GM19452 (cell line): ENCODE results near the gene UGT1A4.

Experiments
- ATAC-seq: cut with Tn5 transposase; IDR thresholded peaks from one replicate; pipeline ENCODE4 v1.9.1; 2021; ENCODE audit not compliant: unreplicated experiment

Gene UGT1A4

DNA sequence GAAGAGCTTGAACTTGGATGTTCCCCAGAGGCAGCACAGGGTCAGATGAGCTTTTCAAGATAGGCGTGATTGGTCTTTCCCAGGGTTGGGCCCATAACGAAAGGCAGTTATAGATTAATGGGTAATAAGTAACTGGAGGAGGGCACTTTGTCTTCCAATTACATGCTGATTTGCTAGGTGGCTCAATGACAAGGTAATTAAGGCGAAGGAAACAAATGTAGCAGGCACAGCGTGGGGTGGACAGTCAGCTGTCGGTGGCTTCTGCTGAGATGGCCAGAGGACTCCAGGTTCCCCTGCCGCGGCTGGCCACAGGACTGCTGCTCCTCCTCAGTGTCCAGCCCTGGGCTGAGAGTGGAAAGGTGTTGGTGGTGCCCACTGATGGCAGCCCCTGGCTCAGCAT is at the start of gene UGT1A4:
Gene UGT1A4, plus strand, starts transcription at position 185 of the 400 bp plus-strand sequence. Its CDS starts 85 bp downstream, at position 270.
- no peak for ATAC-seq

DNA sequence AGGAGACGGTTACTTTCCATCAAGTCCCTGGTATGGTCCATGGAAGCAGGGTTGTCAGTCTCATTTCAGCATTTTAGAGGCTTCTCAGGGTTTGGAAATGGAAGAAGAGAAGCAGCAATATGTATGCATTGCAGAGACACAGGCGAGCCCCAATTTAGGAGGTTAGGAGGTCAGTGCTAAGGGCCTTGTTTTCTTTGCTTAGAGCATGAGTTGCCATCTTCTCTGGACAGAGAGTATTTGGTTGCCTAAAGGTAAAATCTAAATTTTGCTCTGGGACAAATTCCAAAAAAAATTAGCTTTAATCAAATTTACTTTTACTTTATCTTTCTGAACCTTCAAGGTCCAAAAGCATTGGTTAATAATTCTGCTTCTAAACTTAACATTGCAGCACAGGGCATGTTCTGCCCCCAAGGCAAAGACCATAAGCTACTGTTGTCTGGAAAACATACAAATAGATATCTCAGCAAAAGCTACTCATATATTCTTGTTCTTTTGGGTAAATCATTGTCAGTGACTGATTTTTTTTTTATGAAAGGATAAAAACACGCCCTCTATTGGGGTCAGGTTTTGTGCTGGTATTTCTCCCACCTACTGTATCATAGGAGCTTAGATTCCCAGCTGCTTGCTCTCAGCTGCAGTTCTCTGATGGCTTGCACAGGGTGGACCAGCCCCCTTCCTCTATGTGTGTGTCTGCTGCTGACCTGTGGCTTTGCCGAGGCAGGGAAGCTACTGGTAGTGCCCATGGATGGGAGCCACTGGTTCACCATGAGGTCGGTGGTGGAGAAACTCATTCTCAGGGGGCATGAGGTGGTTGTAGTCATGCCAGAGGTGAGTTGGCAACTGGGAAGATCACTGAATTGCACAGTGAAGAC is 47.0 kb upstream of the UGT1A4 start, which contains the start of gene UGT1A9:
Gene UGT1A9, plus strand, starts transcription at position 609 of the 872 bp plus-strand sequence. Its CDS starts 37 bp downstream, at position 646.
- ATAC-seq: no peak

DNA sequence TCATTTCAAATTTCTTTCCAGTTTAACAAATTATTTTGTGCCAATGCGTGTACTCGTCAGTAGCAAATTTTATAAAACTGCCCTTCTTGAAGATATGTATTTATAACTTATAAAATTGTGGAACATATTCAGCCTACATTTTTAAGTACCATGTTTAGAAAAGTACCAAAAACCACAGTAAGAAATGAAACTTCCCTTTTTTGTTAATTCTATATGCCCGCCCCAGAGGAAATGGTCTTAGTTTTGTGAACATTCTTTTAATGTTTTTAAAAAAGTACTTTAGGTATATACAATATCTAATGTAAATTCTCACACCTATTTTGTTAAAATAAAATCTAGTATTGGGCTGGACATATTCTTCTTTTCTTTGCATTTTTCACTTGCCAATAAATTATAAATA is 45.6 kb upstream of the UGT1A4 start:
- ATAC-seq: no peak

DNA sequence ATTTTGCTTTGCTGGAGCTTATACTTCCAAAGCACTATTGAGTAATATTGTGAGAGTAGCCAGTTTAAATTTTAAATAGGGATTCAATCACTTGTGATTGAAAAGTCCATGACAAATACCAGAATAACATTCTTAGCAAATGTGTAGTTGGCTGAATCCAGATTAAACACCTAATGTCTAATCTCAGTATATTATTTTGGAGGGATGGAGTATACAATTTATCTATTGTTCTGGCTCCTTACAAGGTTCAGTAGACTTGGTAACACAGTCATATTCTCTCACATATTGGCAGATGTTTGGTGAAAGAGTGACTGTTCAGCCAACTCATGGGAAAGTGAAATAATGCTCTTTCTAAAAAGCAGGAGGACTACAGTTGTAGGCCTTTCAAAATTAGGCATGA is 44.6 kb upstream of the UGT1A4 start:
- no peak for ATAC-seq

DNA sequence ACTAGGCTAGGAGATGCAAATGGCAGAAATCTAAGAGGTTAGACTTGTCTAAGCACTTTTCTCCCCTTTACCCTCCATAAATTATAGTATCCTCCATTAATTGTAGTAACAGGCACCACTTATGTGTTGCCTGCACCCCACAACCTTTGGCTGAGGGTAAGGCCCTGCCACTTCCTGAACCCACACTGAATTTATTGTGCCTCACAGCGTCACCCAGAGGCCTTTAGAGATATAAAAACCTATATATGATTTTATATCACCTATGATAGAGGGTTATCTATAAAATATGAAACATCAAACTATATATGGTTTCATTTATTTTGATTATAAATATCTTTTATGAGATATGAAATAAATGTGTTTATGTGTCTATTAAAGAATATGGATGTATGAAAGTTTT is 44.2 kb upstream of the UGT1A4 start:
- no peak for ATAC-seq

DNA sequence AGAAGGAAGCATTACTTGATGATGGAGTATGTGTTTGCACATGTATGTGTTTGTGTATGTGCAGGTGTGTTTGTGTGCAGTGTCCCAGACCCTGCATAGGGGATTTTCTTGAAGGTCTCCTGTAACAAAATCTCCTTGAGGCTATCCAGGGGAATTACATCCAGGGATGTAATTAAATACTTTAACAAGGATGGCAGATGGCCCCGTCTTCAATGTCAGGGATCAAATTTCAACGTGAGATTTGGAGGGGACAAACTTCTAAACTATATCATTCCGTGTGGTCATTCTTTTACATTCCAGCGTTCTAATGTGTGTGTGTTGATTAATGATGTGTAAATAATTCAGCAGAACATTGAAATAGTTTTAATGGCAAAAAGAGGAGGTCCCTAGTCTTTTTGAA is 43.5 kb upstream of the UGT1A4 start:
- no peak for ATAC-seq

DNA sequence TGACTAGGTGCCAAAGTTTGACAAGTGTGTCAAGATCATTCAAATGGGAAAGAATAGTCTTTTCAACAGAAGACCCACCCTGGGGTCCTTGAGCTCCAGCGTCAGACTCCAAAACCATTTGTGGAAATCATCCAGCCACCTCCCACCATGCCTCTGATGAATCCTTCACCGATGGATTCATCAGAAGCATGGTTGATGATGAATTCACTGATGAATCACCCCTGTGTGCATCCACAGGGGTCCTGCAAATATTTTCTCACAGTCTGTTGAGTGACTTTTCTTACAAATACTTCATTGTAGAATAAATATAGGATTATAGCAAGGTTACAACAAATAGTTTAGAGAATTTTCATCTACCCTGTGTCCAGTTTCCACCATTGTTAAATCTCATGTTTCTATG is 42.5 kb upstream of the UGT1A4 start:
- no peak for ATAC-seq

DNA sequence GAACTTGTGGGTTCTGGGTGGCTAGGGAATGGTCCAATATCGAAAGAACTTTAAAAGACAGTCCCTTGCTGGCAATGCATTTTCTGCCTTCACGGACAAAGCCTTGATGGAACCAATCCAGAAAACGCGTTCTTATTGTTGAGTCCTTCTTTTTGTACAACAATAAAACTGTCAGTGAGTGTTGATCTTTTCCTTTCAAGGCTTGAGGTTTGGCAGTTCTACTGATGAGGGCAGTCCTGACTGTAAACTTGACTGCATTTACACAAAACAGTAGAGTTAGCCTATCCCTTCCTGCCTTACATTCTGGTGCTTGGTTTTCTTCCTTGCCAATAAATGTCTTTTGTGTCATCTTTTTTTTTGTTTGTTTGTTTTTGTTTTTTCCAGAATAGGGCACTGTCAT is 39.3 kb upstream of the UGT1A4 start:
- ATAC-seq: no peak

DNA sequence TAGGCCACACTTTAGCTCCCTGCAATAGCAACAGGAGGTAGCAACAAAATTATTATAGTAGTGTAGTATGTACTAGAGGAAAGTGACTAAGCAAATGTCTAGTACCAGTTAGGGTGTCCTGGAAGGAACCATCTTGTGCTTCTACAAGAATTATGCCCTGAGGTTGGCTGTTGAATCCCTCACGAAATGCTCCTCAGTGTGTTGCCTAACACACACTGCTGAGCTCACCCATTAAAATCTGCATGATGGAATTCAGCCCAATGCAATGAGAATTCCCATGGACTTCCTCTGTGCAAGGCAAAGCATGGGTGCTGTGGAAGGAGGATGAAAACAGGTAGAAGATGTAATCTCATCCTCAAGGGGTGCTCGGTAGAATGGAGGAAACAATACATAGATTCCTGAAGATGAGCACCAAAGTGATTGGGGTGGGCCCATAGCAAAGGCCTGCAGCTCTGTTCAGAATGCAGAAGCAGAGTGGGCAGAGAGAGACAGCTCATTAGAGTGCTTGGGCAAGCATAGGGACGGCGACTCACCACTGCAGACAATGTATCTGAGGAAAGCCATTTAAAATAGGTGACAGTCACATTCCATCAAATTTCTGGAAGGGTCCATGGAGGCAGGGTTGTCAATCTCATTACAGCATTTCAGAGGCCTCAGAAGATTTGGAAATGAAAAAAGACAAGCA is 38.0 kb upstream of the UGT1A4 start:
- ATAC-seq: no peak

DNA sequence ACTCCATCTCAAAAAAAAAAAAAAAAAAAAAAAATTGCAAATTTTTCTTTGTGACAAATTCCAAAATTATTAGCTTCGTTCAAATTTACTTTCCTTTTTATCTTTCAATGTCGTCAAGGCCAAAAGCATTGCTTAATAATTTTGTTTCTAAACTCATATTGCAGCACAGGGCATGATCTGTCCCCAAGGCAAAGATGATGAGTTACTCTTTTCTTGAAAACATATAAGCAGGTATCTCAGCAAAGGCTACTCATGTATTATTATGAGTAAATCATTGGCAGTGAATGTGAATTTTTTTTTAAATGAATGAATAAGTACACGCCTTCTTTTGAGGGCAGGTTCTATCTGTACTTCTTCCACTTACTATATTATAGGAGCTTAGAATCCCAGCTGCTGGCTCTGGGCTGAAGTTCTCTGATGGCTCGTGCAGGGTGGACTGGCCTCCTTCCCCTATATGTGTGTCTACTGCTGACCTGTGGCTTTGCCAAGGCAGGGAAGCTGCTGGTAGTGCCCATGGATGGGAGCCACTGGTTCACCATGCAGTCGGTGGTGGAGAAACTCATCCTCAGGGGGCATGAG is 36.9 kb upstream of the UGT1A4 start, which contains the start of gene UGT1A7:
Gene UGT1A7, plus strand, starts transcription at position 381 of the 579 bp plus-strand sequence. Its CDS starts 37 bp downstream, at position 418.
- no peak for ATAC-seq

DNA sequence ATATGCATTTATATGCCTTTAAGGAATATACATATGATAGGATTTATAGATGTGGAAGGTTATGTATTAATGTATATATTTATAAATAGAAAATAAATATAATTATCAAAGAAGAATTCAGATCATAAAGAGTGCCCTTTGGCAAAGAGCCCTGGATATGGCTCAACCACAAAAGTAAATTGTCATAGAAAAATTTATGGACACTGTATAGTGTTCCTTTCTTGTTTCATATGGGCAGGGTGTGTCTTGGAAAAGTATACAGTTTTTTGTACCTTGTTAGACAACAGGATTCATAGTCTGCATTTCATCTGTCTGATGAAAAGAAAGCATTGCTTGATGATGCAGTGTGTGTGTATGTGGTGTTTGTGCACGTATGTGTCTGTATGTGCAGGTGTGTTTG is 33.9 kb upstream of the UGT1A4 start:
- ATAC-seq: no peak

DNA sequence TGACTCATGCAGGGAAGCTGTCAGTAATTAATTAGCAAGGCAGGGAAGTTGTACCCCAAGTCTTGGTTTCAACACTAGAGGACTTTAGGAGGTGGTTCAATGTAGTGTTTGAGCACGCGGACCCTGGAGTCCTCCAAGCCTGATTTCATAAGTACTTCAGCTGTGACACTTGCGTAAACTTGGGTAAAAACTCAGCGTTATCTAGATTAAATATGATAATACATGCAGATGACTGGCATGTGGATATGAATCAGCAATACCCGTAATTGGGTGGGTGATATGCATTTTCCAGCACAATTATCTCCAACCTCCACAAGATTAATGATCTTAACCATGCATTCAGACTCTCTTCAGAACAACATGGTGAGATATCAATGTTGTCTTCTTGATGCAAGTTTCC is 31.6 kb upstream of the UGT1A4 start:
- no peak for ATAC-seq

DNA sequence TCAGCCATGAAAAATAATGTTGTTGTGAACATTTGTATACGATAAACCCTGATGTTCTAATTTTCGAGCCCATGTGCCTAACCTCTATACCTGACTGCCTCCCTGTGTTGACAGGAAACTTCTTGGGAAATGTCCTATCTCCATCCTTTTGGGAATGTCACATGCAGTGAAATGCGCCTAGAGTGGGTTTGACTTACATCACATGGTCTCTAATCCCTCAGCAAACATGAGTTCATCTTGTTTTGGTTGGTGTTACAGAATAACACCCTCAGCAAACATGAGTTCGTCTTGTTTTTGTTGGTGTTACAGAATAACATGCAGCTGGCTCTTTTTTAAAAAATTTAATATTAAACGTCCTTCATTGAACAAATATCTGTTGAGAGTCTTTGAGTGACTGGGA is 30.2 kb upstream of the UGT1A4 start:
- ATAC-seq: no peak

DNA sequence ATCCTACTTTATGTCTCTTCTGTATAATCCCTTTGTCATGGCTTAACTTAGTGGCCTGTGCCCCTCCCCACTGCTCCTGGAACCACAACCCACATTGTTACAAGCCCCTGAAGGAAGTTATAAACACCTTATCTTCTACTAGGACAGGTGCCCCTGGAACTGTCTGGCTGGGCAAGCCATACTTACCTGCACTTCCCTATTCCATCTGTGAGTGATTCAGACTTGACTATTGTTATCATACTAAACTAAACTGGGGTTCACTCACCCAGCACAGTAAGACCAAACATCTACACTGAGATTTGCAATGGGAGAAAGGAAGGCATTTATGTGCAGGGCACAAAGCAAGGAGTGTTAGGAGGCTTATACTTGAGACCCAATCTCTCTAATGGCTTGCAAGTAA is 29.5 kb upstream of the UGT1A4 start:
- no peak for ATAC-seq

DNA sequence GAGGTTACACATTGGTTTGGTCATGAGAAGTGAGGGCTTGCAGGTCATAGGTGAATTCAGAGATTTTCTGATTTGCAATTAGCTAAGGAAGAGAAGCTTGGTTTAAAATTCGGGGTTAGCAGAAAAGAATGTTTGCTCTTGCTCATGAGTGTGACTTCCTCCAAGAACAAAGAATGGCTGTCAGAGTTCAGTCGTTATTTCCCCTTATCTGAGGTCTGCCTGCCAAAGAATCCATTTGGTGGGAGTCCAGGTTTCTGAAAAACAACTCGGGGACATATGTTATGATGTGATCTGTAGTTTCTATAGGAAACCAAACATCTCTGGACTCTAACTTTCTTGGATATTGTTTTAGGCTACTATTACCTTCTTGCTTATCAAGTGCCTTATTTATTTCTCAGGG is 29.0 kb upstream of the UGT1A4 start:
- ATAC-seq: no peak

DNA sequence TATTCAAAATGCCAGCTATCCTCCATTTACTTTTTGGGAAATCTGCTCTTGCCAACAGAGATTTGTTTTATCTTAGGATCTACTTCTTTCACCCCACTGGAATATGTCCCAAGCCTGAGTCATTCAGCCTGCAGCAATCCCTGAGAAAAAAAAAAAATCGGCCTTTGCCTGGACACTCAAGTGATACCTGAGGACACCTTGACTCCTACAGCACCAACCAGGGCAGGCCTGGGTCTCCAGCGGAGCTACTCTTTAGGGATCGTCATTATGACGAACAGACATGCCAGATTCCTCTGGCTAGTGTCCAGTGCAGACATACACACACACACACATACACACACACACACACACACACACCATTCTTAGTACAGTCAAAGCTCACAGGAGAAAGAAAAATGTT is 28.1 kb upstream of the UGT1A4 start:
- ATAC-seq: no peak

DNA sequence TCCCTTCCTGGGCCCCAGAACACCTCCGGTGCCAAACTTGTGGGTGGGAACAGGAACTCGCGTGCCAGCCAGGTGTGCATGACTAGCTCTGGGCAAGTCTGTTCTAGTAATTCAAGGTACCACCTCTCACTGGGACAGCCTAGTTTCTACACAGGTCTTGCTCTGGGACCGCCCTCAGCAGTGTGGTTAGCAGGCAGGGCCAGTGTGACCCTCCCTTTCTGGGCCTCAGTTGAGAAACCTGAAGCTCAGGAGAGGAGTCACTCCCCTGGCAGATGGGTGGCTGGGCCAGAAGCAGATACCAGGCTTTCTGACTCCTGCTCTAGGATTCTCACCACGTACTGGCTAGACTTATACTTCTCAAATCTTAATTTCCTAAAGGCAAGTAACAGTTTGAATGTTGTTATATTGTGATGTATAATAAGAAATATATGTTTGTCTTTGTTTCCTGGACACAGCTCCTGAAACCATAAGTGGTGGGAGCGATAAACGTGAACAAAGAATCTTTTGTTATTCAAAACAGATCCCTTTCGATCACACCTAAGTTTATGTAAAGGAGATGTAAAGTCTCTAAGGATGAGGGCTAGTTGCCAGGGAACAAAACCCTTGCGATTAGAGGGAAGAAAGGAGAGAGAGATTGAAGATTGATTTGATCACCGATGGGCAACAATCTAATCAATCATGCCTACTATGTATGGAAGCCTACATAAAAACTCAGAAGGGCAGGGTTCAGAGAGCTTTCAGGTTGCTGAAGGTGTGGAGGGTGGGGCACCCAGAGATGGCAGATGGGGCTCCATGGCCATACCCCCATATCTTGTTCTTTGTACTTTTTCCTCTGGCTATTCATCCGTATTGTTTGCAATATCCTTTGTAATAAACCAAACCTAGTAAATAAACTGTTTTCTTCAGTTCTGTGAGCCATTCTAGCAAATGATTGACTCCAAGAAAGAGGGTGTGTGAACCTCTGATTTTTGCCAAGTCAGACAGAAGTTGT is 26.8 kb upstream of the UGT1A4 start:
- no peak for ATAC-seq

DNA sequence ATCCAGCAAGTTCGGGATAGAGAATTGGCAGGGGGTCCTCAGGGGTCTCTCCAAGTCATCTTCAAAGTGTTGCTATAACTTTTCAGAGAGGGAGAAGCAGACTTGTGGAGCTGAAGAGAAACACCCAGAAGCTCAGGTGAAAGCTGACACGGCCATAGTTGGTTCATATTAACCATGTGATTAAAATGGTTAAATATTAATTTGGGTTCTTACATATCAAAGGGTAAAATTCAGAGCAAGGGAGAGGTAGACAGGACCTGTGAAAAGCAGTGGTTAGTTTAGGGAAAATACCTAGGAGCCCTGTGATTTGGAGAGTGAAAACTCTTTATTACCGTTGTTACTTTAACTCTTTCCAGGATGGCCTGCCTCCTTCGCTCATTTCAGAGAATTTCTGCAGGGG is 25.9 kb upstream of the UGT1A4 start, which contains the start of gene UGT1A6:
Gene UGT1A6, plus strand, starts transcription at position 243 of the 400 bp plus-strand sequence. Its CDS starts 115 bp downstream, at position 358.
- ATAC-seq: no peak

DNA sequence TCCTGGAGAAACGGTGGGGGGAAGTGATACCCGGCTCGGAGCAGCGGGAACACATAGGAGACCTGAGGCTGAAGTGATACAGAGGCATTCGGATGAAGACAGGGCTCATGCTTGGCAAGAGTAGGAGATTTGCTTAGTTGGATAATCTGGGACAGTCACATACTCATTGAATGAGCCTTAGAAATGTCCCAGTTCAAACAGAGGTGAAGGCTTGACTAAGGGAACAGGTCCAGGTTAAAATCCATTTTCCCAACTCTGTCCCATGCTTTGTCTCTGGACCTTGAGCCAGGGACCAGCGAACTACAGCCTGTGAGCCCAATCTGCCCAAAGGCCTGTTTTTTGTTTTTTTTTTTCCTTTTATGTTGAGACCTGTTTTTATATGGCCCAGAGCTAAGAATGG is 24.6 kb upstream of the UGT1A4 start:
- ATAC-seq: no peak

DNA sequence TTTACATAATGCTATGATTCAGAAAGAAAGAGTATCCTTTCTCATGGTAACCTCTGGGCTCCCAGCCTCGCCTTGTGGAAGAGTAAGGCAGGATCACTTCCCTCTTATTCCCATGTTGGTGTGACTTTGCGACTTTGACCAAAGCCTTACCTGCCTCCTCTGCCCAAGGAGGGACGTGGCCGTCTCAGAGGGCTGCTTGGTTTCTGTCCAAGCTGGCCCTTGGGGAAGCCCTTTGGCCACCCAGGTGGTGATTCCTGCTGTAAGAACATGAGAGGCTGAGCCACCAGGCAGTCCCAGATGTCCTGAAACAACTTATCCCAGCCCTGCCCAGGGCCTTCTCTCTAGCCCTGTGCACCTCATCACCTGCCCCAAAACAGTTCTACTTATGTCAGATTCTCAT is 19.8 kb upstream of the UGT1A4 start:
- ATAC-seq: no peak
